HG02642 (cell line): ENCODE results near the gene GMPR.

Source experiments
- ATAC-seq: cut with Tn5 transposase; IDR thresholded peaks from one replicate; pipeline ENCODE4 v1.9.1; 2021; ENCODE audit warnings: mild to moderate bottlenecking; ENCODE audit not compliant: unreplicated experiment, poor library complexity

Gene GMPR

DNA sequence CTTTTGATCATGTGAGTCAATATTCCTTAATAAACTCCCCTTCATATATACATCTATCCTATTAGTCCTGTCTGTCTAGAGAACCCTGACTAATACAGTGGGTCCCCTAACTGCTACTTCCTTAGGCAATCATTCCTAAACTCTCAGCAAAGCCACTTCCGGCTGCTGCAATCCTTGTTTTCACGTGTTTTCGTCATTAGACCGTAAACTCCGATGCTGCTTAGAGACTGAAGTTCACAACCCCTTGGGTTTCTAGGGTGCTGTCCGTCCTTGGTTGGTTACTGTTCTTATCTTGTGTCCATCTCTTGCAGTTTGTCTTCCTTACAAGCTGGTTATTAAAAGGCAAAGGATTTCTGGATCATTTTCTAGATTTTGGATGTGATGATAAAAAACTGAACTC, 106.4 kb downstream of the GMPR start:
- no peak for ATAC-seq
